ENCODE measurements around the gene RAB25.

The RAB25 gene

GRCh38 chr1:156112276-156113137, 51.5 kb downstream of the RAB25 start:
- H3K36me3 ChIP-seq (ENCODE audit: control insufficient read depth in 1 of 2, insufficient read depth in 2 of 2, low read depth in 1 of 2, low read length in 2 of 2) = peaks cover 0 to 6% of the 10 kb centered on the region in 2 experiments
- H2BK12ac ChIP-seq (ENCODE audit: low read length in 2 of 2) = peak overlapping the region; percentile 86 to 89
- H3K18ac ChIP-seq (ENCODE audit: low read depth in 1 of 2, low read length in 2 of 2) = peak overlapping the region in 1 of 2 experiments; percentile 76
- H2BK15ac ChIP-seq (ENCODE audit: low read depth, poor library complexity, severe bottlenecking) = peak overlapping the region; percentile 68
- no peak overlapping the region for H2AFZ ChIP-seq (ENCODE audit: low read depth, low read length)
- no peaks in the 10 kb centered on the region for H3K9me3 ChIP-seq (ENCODE audit: control insufficient read depth, low read length)
- H4K91ac ChIP-seq (ENCODE audit: low read length) = peak overlapping the region; percentile 84
- H3K4me3 ChIP-seq (ENCODE audit: insufficient read depth in 1 of 2, low read depth in 1 of 2, low read length in 2 of 2) = no peak overlapping the region
- H2BK5ac ChIP-seq (ENCODE audit: low read depth, low read length, poor library complexity, severe bottlenecking) = no peak overlapping the region
- H3K79me1 ChIP-seq (replicated peaks; ENCODE audit: low read length, poor library complexity, severe bottlenecking) = peaks cover 8% of the 10 kb centered on the region
- no peak for DNase-seq
- H3K4me1 ChIP-seq (ENCODE audit: control insufficient read depth, insufficient read depth, low read depth, low read length) = peaks cover 27% of the 10 kb centered on the region
- no peaks in the 10 kb centered on the region for H3K27me3 ChIP-seq (ENCODE audit: control insufficient read depth in 1 of 2, insufficient read depth in 1 of 2, low read length in 2 of 2)
- no peak overlapping the region for H3K4me2 ChIP-seq (ENCODE audit: low read length, poor library complexity, severe bottlenecking)
- 93% methylated on average over 7 of the region's 10 CpGs for WGBS
- peak overlapping the region; percentile 20 to 47 for H3K4ac ChIP-seq (ENCODE audit: low read depth in 1 of 2, low read length in 2 of 2)
- no peak overlapping the region for H2BK120ac ChIP-seq (ENCODE audit: low read depth, low read length)
- peak overlapping the region; percentile 40 for H3K9ac ChIP-seq (ENCODE audit: low read length)
- peak overlapping the region; percentile 69 for H2AK5ac ChIP-seq (ENCODE audit: low read length, severe bottlenecking)
- peak overlapping the region; percentile 39 for H4K8ac ChIP-seq (ENCODE audit: low read length)
- peak overlapping the region in 1 of 2 experiments; percentile 63 for H3K23ac ChIP-seq (ENCODE audit: low read length in 2 of 2)
- H3K14ac ChIP-seq (ENCODE audit: low read length in 2 of 2) = no peak overlapping the region
- H3K27ac ChIP-seq (ENCODE audit: low read length, poor library complexity, severe bottlenecking) = no peak overlapping the region

GRCh38 chr1:156113282-156113950, 52.5 kb downstream of the RAB25 start:
- Histone ChIP-seq H2BK5ac (ENCODE audit: low read depth, low read length, poor library complexity, severe bottlenecking) (no peak overlapping the region), H3K27ac (ENCODE audit: low read length, poor library complexity, severe bottlenecking) (peak overlapping the region; percentile 50), H3K9me3 (ENCODE audit: control insufficient read depth, low read length) (no peaks in the 10 kb centered on the region), H2BK12ac (ENCODE audit: low read length in 2 of 2) (peak overlapping the region; percentile 3 to 16), H4K91ac (ENCODE audit: low read length) (no peak overlapping the region), H3K4ac (ENCODE audit: low read depth in 1 of 2, low read length in 2 of 2) (peak overlapping the region in 1 of 2 experiments; percentile 48), H3K9ac (ENCODE audit: low read length) (peak overlapping the region; percentile 99), H3K18ac (ENCODE audit: low read depth in 1 of 2, low read length in 2 of 2) (peak overlapping the region; percentile 61 to 67), H2AFZ (ENCODE audit: low read depth, low read length) (no peak overlapping the region), H3K4me2 (ENCODE audit: low read length, poor library complexity, severe bottlenecking) (no peak overlapping the region), H3K14ac (ENCODE audit: low read length in 2 of 2) (no peak overlapping the region), H3K4me1 (ENCODE audit: control insufficient read depth, insufficient read depth, low read depth, low read length) (peaks cover 30% of the 10 kb centered on the region), H3K79me1 (replicated peaks; ENCODE audit: low read length, poor library complexity, severe bottlenecking) (peaks cover 7% of the 10 kb centered on the region), H3K27me3 (ENCODE audit: control insufficient read depth in 1 of 2, insufficient read depth in 1 of 2, low read length in 2 of 2) (no peaks in the 10 kb centered on the region), H2BK15ac (ENCODE audit: low read depth, poor library complexity, severe bottlenecking) (peak overlapping the region; percentile 73), H3K4me3 (ENCODE audit: insufficient read depth in 1 of 2, low read depth in 1 of 2, low read length in 2 of 2) (peak overlapping the region in 1 of 2 experiments; percentile 89), H4K8ac (ENCODE audit: low read length) (peak overlapping the region; percentile 66), H2BK120ac (ENCODE audit: low read depth, low read length) (peak overlapping the region; percentile 67), H2AK5ac (ENCODE audit: low read length, severe bottlenecking) (peak overlapping the region; percentile 41), H3K36me3 (ENCODE audit: control insufficient read depth in 1 of 2, insufficient read depth in 2 of 2, low read depth in 1 of 2, low read length in 2 of 2) (peaks cover 0 to 15% of the 10 kb centered on the region in 2 experiments), H3K23ac (ENCODE audit: low read length in 2 of 2) (no peak overlapping the region)
- no peak for DNase-seq
- WGBS = 56% methylated on average over 3 of the region's 4 CpGs

DNA sequence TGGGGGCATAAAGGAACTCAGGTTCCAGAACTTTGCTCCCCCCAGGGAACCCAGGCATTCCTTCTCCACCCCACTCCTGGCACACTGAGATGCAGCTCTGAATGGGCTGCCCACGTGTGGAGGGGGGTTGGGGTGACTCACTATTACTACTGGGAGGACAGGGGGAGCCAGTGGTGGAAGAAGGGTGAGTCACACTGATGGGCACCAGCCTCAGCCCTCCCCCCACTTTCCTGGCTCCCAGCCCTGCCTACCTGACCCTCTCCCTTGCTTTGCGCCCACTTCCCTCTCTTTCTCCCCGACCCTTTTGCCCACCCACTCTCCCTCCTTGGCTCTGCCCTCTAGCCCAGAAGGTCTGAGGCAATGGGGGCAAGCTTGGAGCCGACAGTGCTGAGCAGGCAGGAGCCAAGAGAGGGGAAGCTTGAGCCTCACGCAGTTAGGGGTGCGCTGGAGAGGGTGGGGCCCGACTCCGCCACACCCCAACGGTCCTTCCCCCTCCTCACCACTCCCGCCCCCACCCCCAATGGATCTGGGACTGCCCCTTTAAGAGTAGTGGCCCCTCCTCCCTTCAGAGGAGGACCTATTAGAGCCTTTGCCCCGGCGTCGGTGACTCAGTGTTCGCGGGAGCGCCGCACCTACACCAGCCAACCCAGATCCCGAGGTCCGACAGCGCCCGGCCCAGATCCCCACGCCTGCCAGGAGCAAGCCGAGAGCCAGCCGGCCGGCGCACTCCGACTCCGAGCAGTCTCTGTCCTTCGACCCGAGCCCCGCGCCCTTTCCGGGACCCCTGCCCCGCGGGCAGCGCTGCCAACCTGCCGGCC, 53.4 kb downstream of the RAB25 start, which contains the start of gene LMNA:
Gene LMNA (plus strand): TSS at position 611 of the 818 bp plus-strand sequence. CDS start 208 bp downstream, outside the sequence.
- Histone ChIP-seq H3K4me3 (ENCODE audit: insufficient read depth in 1 of 2, low read depth in 1 of 2, low read length in 2 of 2) (peak within 1 kb of the TSS; percentile 88 to 89), H2BK12ac (ENCODE audit: low read length in 2 of 2) (peak within 1 kb of the TSS; percentile 69 to 95), H4K91ac (ENCODE audit: low read length) (peak within 1 kb of the TSS; percentile 91), H3K36me3 (ENCODE audit: control insufficient read depth in 1 of 2, insufficient read depth in 2 of 2, low read depth in 1 of 2, low read length in 2 of 2) (peaks cover 0 to 21% of the 10 kb centered on the region in 2 experiments), H2BK15ac (ENCODE audit: low read depth, poor library complexity, severe bottlenecking) (peak within 1 kb of the TSS; percentile 73), H4K8ac (ENCODE audit: low read length) (peak within 1 kb of the TSS; percentile 72), H3K9ac (ENCODE audit: low read length) (peak within 1 kb of the TSS; percentile 99), H3K9me3 (ENCODE audit: control insufficient read depth, low read length) (no peaks in the 10 kb centered on the region), H3K18ac (ENCODE audit: low read depth in 1 of 2, low read length in 2 of 2) (peak within 1 kb of the TSS; percentile 88 to 99), H3K4me2 (ENCODE audit: low read length, poor library complexity, severe bottlenecking) (peak within 1 kb of the TSS; percentile 75), H3K4me1 (ENCODE audit: control insufficient read depth, insufficient read depth, low read depth, low read length) (peaks cover 32% of the 10 kb centered on the region), H3K27me3 (ENCODE audit: control insufficient read depth in 1 of 2, insufficient read depth in 1 of 2, low read length in 2 of 2) (no peaks in the 10 kb centered on the region), H2BK120ac (ENCODE audit: low read depth, low read length) (peak within 1 kb of the TSS; percentile 67), H2AFZ (ENCODE audit: low read depth, low read length) (peak within 1 kb of the TSS; percentile 11), H2AK5ac (ENCODE audit: low read length, severe bottlenecking) (peak within 1 kb of the TSS; percentile 56), H3K4ac (ENCODE audit: low read depth in 1 of 2, low read length in 2 of 2) (peak within 1 kb of the TSS; percentile 93 to 98), H2BK5ac (ENCODE audit: low read depth, low read length, poor library complexity, severe bottlenecking) (peak within 1 kb of the TSS; percentile 20), H3K79me1 (replicated peaks; ENCODE audit: low read length, poor library complexity, severe bottlenecking) (peaks cover 7% of the 10 kb centered on the region), H3K27ac (ENCODE audit: low read length, poor library complexity, severe bottlenecking) (peak within 1 kb of the TSS; percentile 74), H3K23ac (ENCODE audit: low read length in 2 of 2) (peak within 1 kb of the TSS in 1 of 2 experiments; percentile 100), H3K14ac (ENCODE audit: low read length in 2 of 2) (peak within 1 kb of the TSS in 1 of 2 experiments; percentile 99)
- WGBS = 1% methylated on average over 35 of the region's 37 CpGs
- DNase-seq = peak; percentile 97

Data from mesenchymal stem cell (in vitro differentiated cells and primary cell).